Measurements from ENCODE around the gene COL9A3.

COL9A3 gene

GRCh38 chr20:62882426-62882825, 65.6 kb downstream of the COL9A3 start:
- no peak for DNase-seq

DNA sequence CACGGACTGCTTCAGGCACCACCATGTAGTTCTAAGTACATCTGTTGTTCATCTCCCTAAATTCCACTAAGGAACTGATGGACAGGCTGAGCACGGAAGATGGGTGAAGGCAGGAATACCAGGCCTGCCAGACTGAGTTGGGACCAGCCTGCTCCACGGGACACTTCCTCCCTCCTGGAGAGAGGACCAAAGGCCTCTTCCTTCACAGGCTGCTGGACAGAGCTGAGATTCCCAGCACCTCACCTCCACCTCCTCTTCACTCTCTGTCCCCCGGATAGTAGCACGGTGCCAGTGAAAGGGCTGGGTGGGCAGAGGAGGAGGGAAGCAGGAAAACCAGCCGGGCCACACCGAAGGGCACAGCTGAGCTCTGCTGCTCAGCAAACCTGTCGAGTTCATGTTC, 67.7 kb downstream of the COL9A3 start:
- no peak for DNase-seq

DNA sequence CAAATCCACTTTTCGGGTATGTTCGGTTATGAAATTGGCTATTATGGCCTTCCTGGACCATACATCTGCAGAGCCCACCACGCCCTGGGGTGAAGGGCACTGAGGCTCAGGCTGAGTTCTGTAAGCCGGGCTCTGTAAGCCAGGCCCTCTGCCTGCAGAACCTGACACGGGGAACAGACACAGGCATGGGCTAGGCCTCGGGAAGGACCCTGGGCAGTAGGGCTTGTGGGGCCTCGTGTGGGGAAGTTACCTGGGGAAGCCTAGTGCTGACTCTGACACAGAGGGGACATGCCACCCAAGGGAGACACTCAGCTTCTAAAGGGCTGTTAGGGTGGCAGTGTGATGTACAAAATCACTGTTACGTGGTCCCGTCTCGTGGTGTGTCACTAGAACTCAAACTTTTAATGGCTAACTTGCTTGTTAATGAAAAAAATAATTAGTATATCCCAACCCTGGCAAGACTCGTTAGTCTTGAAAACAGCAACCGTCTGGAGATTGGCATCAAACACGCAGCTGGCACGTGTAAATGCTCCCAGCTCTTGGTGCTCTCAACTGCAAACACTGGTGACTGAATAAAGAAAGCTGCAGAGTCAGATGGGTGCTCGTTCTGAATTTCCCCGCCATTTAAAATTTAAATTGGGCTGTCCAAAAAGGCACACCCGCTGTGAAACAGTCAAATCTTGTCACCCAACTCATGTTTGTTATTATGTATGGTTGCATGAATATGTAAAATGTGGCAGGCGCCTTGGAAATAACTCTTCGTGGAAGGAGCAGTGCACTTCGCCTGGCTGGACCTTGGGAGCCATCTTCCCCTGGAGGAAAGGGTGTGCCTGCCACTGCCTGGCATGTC, 68.4 kb downstream of the COL9A3 start:
- no peak for DNase-seq

DNA sequence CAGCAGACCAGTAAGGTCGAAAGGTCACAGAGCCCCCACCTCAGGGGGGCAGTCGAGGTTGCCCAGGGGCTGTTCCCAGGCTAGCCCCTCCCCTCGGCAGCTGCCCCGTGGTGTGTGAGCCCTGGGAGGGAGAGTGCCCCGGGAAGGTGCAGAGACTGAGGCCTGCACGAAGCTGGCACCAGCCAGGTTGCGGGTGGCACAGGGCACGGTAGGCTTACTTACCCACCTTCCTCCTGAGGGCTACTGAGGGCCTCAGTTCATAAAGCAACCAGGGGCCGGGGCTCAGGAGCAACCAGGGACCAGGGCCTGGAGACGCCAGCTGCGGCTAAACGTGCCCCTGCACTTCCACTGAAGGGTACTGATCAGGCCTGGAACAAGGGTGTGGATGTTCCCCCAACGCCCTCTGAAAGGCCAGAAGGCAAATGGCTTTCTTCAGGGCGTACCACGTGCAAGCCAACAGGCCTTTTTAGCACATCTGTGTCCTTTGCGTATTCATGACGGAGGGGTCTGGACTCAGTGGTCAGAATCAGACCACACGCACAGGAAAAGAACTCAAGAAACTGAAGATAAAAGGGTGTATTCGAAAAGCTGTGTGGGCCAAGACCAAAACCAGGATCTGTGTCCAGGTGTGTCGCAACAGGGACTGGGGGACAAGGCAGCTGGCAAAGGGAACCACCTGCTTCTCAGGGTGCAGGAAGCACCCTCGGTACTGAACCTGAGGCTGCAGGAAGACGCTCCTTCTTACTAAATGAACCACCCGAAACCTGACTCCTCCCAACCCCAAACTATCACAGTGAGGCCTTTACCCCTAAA, 69.3 kb downstream of the COL9A3 start:
- DNase-seq: no peak

GRCh38 chr20:62886709-62887058, 69.8 kb downstream of the COL9A3 start:
- DNase-seq: no peak

- no peak for DNase-seq
Observed at GRCh38 chr20:62887152-62887859, 70.5 kb downstream of the COL9A3 start.

GRCh38 chr20:62887860-62888239, 71.0 kb downstream of the COL9A3 start:
- no peak for DNase-seq

- no peak for DNase-seq
Observed at GRCh38 chr20:62888406-62888805, 71.6 kb downstream of the COL9A3 start.

DNA sequence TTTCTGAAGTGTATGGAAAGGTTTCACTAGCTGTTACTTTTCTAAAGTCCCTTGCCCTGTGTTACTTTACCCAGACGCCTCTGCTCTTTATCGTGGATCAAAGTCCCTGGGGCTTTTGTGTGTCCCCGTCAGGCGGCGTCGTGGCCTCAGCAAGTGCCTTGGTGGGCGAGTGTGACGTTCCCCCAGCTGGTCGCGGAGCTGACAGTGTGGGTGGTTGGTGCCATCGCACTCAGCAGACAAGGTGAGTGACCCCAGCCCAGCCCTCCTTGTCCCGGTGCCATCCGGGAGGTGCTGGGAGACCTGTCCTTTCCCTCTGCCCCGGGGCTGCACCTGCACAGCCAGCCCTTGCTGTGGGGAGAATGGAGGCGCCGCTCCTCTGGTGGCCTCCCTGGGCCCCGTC, 72.1 kb downstream of the COL9A3 start:
- DNase-seq: no peak

DNA sequence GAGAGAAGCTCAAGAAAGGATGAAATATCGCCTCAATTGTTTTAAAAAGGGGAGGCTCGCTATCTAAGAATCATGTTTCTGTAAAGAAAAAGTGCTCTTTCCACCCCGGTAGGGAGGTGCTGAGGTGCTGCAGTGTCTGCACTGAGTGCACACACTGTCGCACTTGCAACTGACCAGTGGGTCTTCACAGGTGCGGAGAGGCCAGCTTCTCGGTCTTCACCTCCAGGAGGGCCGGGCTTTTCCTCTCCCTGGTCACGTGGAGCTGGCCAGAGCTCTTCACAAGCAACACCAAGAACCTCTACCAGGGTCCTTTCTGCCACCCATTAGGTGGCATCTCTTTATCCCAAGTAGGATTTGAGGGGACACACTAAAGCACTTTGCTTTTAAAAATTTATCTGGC, 72.6 kb downstream of the COL9A3 start:
- DNase-seq: no peak

- no peak for DNase-seq
Observed at GRCh38 chr20:62889871-62890270, 73.0 kb downstream of the COL9A3 start.

GRCh38 chr20:62890444-62890843, 73.6 kb downstream of the COL9A3 start:
- DNase-seq: no peak

Measured in GOT3 (cell line).